Measurements from ENCODE around the gene NDUFB10. TPM values are rescaled to one million over a fixed set of nuclear protein-coding genes. Genes with fewer than 3 reads are reported as not detected.

NDUFB10 gene
- total RNA-seq, 4 donors from 2014 or later: 249 to 381 (median 295) TPM

GRCh38 chr16:1913327-1914083, 45.8 kb upstream of the NDUFB10 start:
- no peak for DNase-seq (ENCODE audit: extremely low spot score)
- Histone ChIP-seq H3K4me3 (no peak overlapping the region), H3K4me1 (peaks cover 0 to 15% (median 7%) of the 10 kb centered on the region in 4 donors), H3K36me3 (no peaks in the 10 kb centered on the region), H3K27ac (replicated peaks in 1 of 4) (no peak overlapping the region), H3K27me3 (peaks cover 0 to 87% (median 20%) of the 10 kb centered on the region in 4 donors), H3K9me3 (no peaks in the 10 kb centered on the region)
- TF ChIP-seq POLR2AphosphoS5 (IDR thresholded peaks at IDR 0.05) (no peak), EP300 (IDR thresholded peaks at IDR 0.05) (no peak), CTCF (IDR thresholded peaks at IDR 0.05) (no peak), POLR2A (IDR thresholded peaks at IDR 0.05; ENCODE audit: low read depth) (no peak)
- intact Hi-C loops (cut with DNase I): no loop called here
- WGBS: 50% methylated on average over 17 of the region's 21 CpGs

GRCh38 chr16:1914084-1914608, 45.2 kb upstream of the NDUFB10 start:
- H3K27ac ChIP-seq (replicated peaks in 1 of 4): no peak overlapping the region
- intact Hi-C loops (cut with DNase I): no loop called here
- H3K27me3 ChIP-seq: peaks cover 0 to 87% (median 23%) of the 10 kb centered on the region in 4 donors
- WGBS: 50% methylated on average over 2 of the region's 15 CpGs
- peaks cover 0 to 19% (median 11%) of the 10 kb centered on the region in 4 donors for H3K4me1 ChIP-seq
- H3K36me3 ChIP-seq: no peaks in the 10 kb centered on the region
- no peaks in the 10 kb centered on the region for H3K9me3 ChIP-seq
- TF ChIP-seq CTCF (IDR thresholded peaks at IDR 0.05) (no peak), EP300 (IDR thresholded peaks at IDR 0.05) (no peak), POLR2AphosphoS5 (IDR thresholded peaks at IDR 0.05) (no peak), POLR2A (IDR thresholded peaks at IDR 0.05; ENCODE audit: low read depth) (no peak)
- no peak for DNase-seq (ENCODE audit: extremely low spot score)
- no peak overlapping the region for H3K4me3 ChIP-seq

- H3K4me1 ChIP-seq: peaks cover 0 to 19% (median 11%) of the 10 kb centered on the region in 4 donors
- H3K4me3 ChIP-seq: no peak overlapping the region
- no peak overlapping the region for H3K27ac ChIP-seq (replicated peaks in 1 of 4)
- H3K36me3 ChIP-seq: no peaks in the 10 kb centered on the region
- WGBS: 48% methylated on average over 8 of the region's 8 CpGs
- intact Hi-C loops (cut with DNase I): no loop called here
- H3K27me3 ChIP-seq: peaks cover 0 to 87% (median 26%) of the 10 kb centered on the region in 4 donors
- H3K9me3 ChIP-seq: no peaks in the 10 kb centered on the region
- DNase-seq (ENCODE audit: extremely low spot score): no peak
- TF ChIP-seq EP300 (IDR thresholded peaks at IDR 0.05): no peak
- TF ChIP-seq CTCF (IDR thresholded peaks at IDR 0.05): no peak
- TF ChIP-seq POLR2AphosphoS5 (IDR thresholded peaks at IDR 0.05): no peak
- TF ChIP-seq POLR2A (IDR thresholded peaks at IDR 0.05; ENCODE audit: low read depth): no peak
Measured at GRCh38 chr16:1914988-1915387, 44.4 kb upstream of the NDUFB10 start.

GRCh38 chr16:1915732-1916639, 43.4 kb upstream of the NDUFB10 start:
- TF ChIP-seq EP300 (IDR thresholded peaks at IDR 0.05): no peak
- no peak for TF ChIP-seq CTCF (IDR thresholded peaks at IDR 0.05)
- TF ChIP-seq POLR2A (IDR thresholded peaks at IDR 0.05; ENCODE audit: low read depth): no peak
- no peak for TF ChIP-seq POLR2AphosphoS5 (IDR thresholded peaks at IDR 0.05)
- no peak overlapping the region for H3K4me3 ChIP-seq

More at GRCh38 chr16:1915732-1916639, 43.4 kb upstream of the NDUFB10 start:
- H3K9me3 ChIP-seq: no peaks in the 10 kb centered on the region
- intact Hi-C loops (cut with DNase I): no loop called here
- WGBS: 40% methylated on average over 12 of the region's 25 CpGs
- H3K27me3 ChIP-seq: peaks cover 0 to 94% (median 33%) of the 10 kb centered on the region in 4 donors
- H3K27ac ChIP-seq (replicated peaks in 1 of 4): no peak overlapping the region
- peaks cover 0 to 19% (median 12%) of the 10 kb centered on the region in 4 donors for H3K4me1 ChIP-seq
- no peaks in the 10 kb centered on the region for H3K36me3 ChIP-seq
- DNase-seq (ENCODE audit: extremely low spot score): no peak

Data from esophagus muscularis mucosa (tissue), 4 donors.